ENCODE data around the gene DDX17. TPM values are rescaled to one million over a fixed set of nuclear protein-coding genes. Genes with fewer than 3 reads are reported as not detected.
"Not testable (repeated sequence)": the region's sequence is repeated elsewhere in the genome, so short reads cannot be mapped to it uniquely, and the experiment has no call there.

The DDX17 gene
- total and polyA plus RNA-seq, 12 donors = 184 to 668 (median 430) TPM

DNA sequence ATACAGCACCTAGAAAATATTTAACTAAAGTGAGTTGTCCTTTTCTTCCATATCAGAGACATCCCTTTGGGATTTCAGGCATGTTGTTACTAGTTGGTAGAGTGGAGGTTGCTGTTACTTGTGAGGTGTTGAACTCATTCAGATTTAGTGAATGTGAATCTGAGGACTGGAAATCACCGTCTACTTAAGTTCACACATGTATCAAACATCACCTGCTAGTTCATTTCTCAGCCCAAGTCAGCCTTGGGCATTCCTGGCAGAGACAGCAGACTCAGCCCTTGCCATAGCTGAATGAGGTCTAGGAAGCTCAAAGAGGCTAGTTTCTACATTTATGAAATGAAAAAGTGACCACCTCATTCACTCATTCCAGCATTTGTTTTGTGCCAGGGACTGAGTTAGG is 28.5 kb downstream of the DDX17 start:
- no peak for TF ChIP-seq POLR2A (IDR thresholded peaks at IDR 0.05)
- TF ChIP-seq, protein P1, sequence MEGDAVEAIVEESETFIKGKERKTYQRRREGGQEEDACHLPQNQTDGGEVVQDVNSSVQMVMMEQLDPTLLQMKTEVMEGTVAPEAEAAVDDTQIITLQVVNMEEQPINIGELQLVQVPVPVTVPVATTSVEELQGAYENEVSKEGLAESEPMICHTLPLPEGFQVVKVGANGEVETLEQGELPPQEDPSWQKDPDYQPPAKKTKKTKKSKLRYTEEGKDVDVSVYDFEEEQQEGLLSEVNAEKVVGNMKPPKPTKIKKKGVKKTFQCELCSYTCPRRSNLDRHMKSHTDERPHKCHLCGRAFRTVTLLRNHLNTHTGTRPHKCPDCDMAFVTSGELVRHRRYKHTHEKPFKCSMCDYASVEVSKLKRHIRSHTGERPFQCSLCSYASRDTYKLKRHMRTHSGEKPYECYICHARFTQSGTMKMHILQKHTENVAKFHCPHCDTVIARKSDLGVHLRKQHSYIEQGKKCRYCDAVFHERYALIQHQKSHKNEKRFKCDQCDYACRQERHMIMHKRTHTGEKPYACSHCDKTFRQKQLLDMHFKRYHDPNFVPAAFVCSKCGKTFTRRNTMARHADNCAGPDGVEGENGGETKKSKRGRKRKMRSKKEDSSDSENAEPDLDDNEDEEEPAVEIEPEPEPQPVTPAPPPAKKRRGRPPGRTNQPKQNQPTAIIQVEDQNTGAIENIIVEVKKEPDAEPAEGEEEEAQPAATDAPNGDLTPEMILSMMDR (IDR thresholded peaks at IDR 0.05) = no peak
- DNase-seq = peak in 1 of 7 donors; percentile 38
- intact Hi-C loops (cut with DNase I) = no loop called here
- 55 to 82% (median 70%) methylated on average over 1 of the region's 1 CpG for WGBS, 4 donors
- Histone ChIP-seq H3K4me3 (no peak overlapping the region), H3K4me1 (replicated peaks in 1 of 2) (no peaks in the 10 kb centered on the region), H3K9me3 (replicated peaks in 1 of 3) (no peaks in the 10 kb centered on the region), H3K36me3 (replicated peaks in 1 of 2) (peaks cover 0 to 23% of the 10 kb centered on the region in 2 donors), H3K27me3 (no peaks in the 10 kb centered on the region), H3K27ac (no peak overlapping the region)

DNA sequence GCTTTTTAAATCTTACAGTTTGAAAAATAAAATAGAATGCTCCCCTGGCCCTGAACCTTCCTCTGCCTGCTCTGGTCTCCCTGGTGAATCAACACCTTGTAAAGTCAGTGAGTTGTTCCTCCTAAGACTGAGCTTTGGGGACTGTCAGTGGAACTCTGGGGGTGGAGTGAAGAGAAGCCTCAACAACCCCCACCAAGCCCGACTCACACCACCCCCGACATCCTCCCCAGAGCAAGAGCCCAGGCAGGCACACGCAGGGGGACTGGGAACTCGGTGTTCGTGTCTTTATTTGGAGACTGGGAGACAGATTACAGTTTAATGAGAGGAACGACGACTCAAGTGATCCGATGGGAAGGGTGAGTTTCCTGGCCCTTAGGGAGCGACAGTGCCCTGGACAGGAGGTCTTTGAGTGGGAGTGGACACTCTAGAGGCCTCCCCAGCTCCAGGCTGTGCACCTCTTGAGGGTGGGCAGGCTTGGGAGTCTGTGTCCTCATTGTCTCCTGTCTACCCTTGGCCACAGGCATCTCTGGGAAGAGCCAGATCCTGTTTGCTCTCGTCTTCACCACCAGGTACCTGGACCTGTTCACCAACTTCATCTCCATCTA is 32.0 kb downstream of the DDX17 start:
- intact Hi-C loops (cut with DNase I) = no loop called here
- no peak for DNase-seq
- no peak overlapping the region for H3K27ac ChIP-seq
- no peak overlapping the region for H3K4me3 ChIP-seq
- H3K9me3 ChIP-seq (replicated peaks in 1 of 3) = no peaks in the 10 kb centered on the region
- H3K36me3 ChIP-seq (replicated peaks in 1 of 2) = no peaks in the 10 kb centered on the region
- no peaks in the 10 kb centered on the region for H3K27me3 ChIP-seq
- 63 to 83% (median 75%) methylated on average over 9 to 10 of the region's 10 CpGs for WGBS, 4 donors
- H3K4me1 ChIP-seq (replicated peaks in 1 of 2) = no peaks in the 10 kb centered on the region
- TF ChIP-seq, protein P1 (IDR thresholded peaks at IDR 0.05) = no peak
- TF ChIP-seq POLR2A (IDR thresholded peaks at IDR 0.05) = no peak

DNA sequence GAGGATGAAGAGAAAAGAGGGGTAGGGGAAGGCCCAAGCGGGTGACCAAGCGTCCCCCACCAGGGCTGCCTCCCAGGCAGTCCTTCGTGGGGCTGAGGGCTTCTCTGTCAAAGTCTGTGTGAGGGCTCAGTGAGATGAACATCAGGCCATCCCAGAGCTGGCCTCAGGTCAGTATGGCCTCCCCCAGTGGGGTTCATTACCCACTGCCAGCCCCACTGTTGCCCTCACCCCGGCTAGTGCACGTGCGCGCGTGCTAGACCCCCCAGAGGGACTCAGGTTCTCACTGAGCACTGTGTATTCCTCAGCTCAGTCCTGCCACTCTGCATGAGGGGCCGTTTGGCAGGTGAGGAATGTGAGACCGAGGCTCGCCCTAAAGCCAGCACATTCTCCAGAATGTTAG is 34.9 kb downstream of the DDX17 start:
- 86 to 90% (median 86%) methylated on average over 6 to 11 of the region's 11 CpGs for WGBS, 4 donors

DNA sequence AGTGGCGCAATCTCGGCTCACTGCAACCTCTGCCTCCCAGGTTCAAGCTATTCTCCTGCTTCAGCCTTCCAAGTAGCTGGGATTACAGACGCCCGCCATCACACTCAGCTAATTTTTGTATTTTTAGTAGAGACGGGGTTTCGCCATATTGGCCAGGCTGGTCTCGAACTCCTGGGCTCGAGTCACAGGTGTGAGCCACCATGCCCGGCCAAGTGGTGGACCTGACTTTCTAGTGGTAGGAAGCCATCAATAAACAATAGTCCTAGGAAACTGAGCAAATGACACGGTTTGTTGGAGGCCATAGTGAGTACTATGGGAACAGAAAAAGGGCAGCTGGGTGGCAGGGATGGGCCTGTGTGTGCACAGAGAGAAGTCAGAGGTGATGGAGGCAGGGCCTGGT is 35.9 kb downstream of the DDX17 start:
- 87 to 95% (median 94%) methylated on average over 10 of the region's 10 CpGs for WGBS, 4 donors
- H3K36me3 ChIP-seq (replicated peaks in 1 of 2); H3K27me3 ChIP-seq: not testable (repeated sequence)

More for the DNA sequence above, 34.9 kb downstream of the DDX17 start:
- DNase-seq = no peak
- peaks cover 3% of the 10 kb centered on the region for H3K27me3 ChIP-seq
- no peak overlapping the region for H3K4me3 ChIP-seq
- peaks cover 0 to 11% of the 10 kb centered on the region in 2 donors for H3K4me1 ChIP-seq (replicated peaks in 1 of 2)
- H3K9me3 ChIP-seq (replicated peaks in 1 of 3) = no peaks in the 10 kb centered on the region
- no peak overlapping the region for H3K27ac ChIP-seq
- intact Hi-C loops (cut with DNase I) = no loop called here
- no peaks in the 10 kb centered on the region for H3K36me3 ChIP-seq (replicated peaks in 1 of 2)
- TF ChIP-seq, protein P1 (IDR thresholded peaks at IDR 0.05) = no peak
- TF ChIP-seq POLR2A (IDR thresholded peaks at IDR 0.05) = no peak

DNA sequence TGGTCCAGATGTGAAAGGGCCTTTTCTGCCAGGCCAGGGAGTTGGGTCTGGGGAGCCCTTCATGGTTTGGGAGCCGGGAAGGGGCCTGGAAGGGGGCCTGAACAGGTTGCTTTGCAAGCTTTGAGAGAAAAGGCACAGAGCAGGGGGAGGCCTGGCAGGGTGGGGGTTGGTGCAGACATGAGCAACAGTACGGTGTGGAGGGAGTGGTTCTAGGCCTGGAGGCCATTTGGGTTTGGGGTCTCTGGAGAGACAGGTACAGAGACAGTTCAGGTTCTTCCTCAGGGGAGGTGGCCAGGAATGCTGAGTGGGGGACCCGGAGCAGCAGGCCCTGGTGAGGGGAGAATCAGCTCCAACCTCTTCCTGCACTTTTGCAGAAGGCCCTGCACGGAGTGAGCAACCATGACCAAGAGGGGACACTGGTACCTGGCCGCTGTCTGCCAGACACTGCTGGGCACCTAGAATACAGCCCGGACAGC is 36.8 kb downstream of the DDX17 start:
- H3K4me3 ChIP-seq = no peak overlapping the region
- H3K27me3 ChIP-seq = peaks cover 3% of the 10 kb centered on the region
- no peak overlapping the region for H3K27ac ChIP-seq
- H3K36me3 ChIP-seq (replicated peaks in 1 of 2) = no peaks in the 10 kb centered on the region
- TF ChIP-seq, protein P1 (IDR thresholded peaks at IDR 0.05) = no peak
- no peak for TF ChIP-seq POLR2A (IDR thresholded peaks at IDR 0.05)
- H3K4me1 ChIP-seq (replicated peaks in 1 of 2) = peaks cover 0 to 11% of the 10 kb centered on the region in 2 donors
- DNase-seq = no peak
- intact Hi-C loops (cut with DNase I) = no loop called here
- WGBS, 4 donors = 91 to 98% (median 95%) methylated on average over 6 of the region's 6 CpGs
- H3K9me3 ChIP-seq (replicated peaks in 1 of 3) = no peaks in the 10 kb centered on the region

More for the DNA sequence above, 35.9 kb downstream of the DDX17 start:
- H3K4me3 ChIP-seq; H3K27ac ChIP-seq; H3K9me3 ChIP-seq (replicated peaks in 1 of 3); DNase-seq; intact Hi-C loops (cut with DNase I): not testable (repeated sequence)
- peaks cover 0 to 11% of the 10 kb centered on the region in 2 donors for H3K4me1 ChIP-seq (replicated peaks in 1 of 2)

Data from adrenal gland (tissue), 12 donors.